CD14-positive monocyte (primary cell): ENCODE measurements around the gene APBA2. TPM values are rescaled to one million over a fixed set of nuclear protein-coding genes. Genes with fewer than 3 reads are reported as not detected.

Source experiments
- DNase-seq, 3 donors: peaks; one replicate each; pipeline ENCODE4 v3.0.0-alpha.2; 2011 to 2022
- H2AFZ ChIP-seq: 2 replicates; pipeline ENCODE4 v1.6.0; 2012; ENCODE audit warnings: mild to moderate bottlenecking, low read depth, low read length, inconsistent platforms; ENCODE audit not compliant: insufficient read depth, poor library complexity, severe bottlenecking
- H3K27ac ChIP-seq, 2 donors: 1 replicate in 1 of 2; 2 replicates in 1 of 2; pipeline ENCODE4 v1.5.1; 2012 to 2013; ENCODE audit warnings: low read length in 2 of 2, control low read depth in 1 of 2, inconsistent platforms in 1 of 2, low read depth in 1 of 2, mild to moderate bottlenecking in 1 of 2
- H3K27me3 ChIP-seq, 2 donors: one replicate each; pipeline versions ENCODE4 v1.6.0 to v1.6.1; 2011 to 2013; ENCODE audit warnings: low read length in 2 of 2; ENCODE audit not compliant: control insufficient read depth in 2 of 2, insufficient read depth in 2 of 2
- H3K36me3 ChIP-seq, 2 donors: replicated peaks in 1 of 2; 1 replicate in 1 of 2; 2 replicates in 1 of 2; pipeline versions ENCODE4 v1.5.1 to v1.6.1; 2012 to 2013; ENCODE audit warnings: low read length in 2 of 2, control low read depth in 1 of 2, inconsistent platforms in 1 of 2, mild to moderate bottlenecking in 1 of 2; ENCODE audit not compliant: insufficient read depth in 2 of 2, control insufficient read depth in 1 of 2
- H3K4me1 ChIP-seq, 2 donors: 1 replicate in 1 of 2; 2 replicates in 1 of 2; pipeline versions ENCODE4 v1.5.1 to v1.6.1; 2012 to 2013; ENCODE audit warnings: low read length in 2 of 2, control low read depth in 1 of 2, inconsistent platforms in 1 of 2, mild to moderate bottlenecking in 1 of 2, moderate library complexity in 1 of 2; ENCODE audit not compliant: insufficient read depth in 2 of 2, control insufficient read depth in 1 of 2
- H3K4me2 ChIP-seq: replicated peaks from 2 replicates; pipeline ENCODE3; 2012; ENCODE audit warnings: low read length, moderate library complexity, mild to moderate bottlenecking; ENCODE audit not compliant: poor library complexity, severe bottlenecking; ENCODE audit errors: extremely low read depth
- H3K4me3 ChIP-seq, 3 experiments: fragments of 200-600 bp in 1 of 3; sonication (generic) in 1 of 3; replicated peaks in 1 of 3; 1 replicate in 2 of 3; 2 replicates in 1 of 3; pipeline ENCODE4 v1.5.1; 2011 to 2013; ENCODE audit warnings: low read length in 3 of 3, mild to moderate bottlenecking in 3 of 3, control low read depth in 2 of 3, low read depth in 2 of 3, inconsistent platforms in 1 of 3, moderate library complexity in 1 of 3
- H3K79me2 ChIP-seq: 2 replicates; pipeline ENCODE4 v1.6.0; 2012; ENCODE audit warnings: mild to moderate bottlenecking, control low read depth, inconsistent platforms, low read length, moderate library complexity; ENCODE audit not compliant: insufficient read depth
- H3K9ac ChIP-seq: 2 replicates; pipeline ENCODE4 v1.6.0; 2017; ENCODE audit warnings: low read length, mild to moderate bottlenecking; ENCODE audit not compliant: insufficient read depth, poor library complexity, severe bottlenecking
- H3K9me3 ChIP-seq, 2 donors: replicated peaks in 1 of 2; 1 replicate in 1 of 2; 2 replicates in 1 of 2; pipeline versions ENCODE4 v1.5.1 to v1.6.1; 2012 to 2013; ENCODE audit warnings: low read length in 2 of 2, control low read depth in 1 of 2; ENCODE audit not compliant: control insufficient read depth in 1 of 2, insufficient read depth in 1 of 2
- H4K20me1 ChIP-seq: 2 replicates; pipeline ENCODE4 v1.6.0; 2012; ENCODE audit warnings: mild to moderate bottlenecking, low read length, control low read depth, moderate library complexity; ENCODE audit not compliant: insufficient read depth
- H3K27ac Mint-ChIP-seq, 7 donors: one replicate each; pipeline ENCODE4 v1.8.0; 2020; ENCODE audit warnings: mild to moderate bottlenecking in 7 of 7, mixed read lengths in 7 of 7, moderate library complexity in 6 of 7, inconsistent platforms in 2 of 7
- H3K27me3 Mint-ChIP-seq, 3 donors: one replicate each; pipeline ENCODE4 v1.8.0; 2021 to 2022; ENCODE audit warnings: low read depth in 3 of 3, mild to moderate bottlenecking in 3 of 3, mixed read lengths in 3 of 3, moderate library complexity in 3 of 3, inconsistent platforms in 1 of 3
- H3K36me3 Mint-ChIP-seq, 2 donors: one replicate each; pipeline ENCODE4 v1.8.0; 2020; ENCODE audit warnings: mixed read lengths in 2 of 2, inconsistent platforms in 1 of 2, mild to moderate bottlenecking in 1 of 2
- H3K4me1 Mint-ChIP-seq: one replicate; pipeline ENCODE4 v1.8.0; 2020; ENCODE audit warnings: mild to moderate bottlenecking, mixed read lengths
- H3K4me3 Mint-ChIP-seq, 2 donors: one replicate each; pipeline ENCODE4 v1.8.0; 2020; ENCODE audit warnings: mild to moderate bottlenecking in 2 of 2, mixed read lengths in 2 of 2, moderate library complexity in 1 of 2
- H3K9me3 Mint-ChIP-seq, 7 donors: one replicate each; pipeline ENCODE4 v1.8.0; 2020 to 2022; ENCODE audit warnings: mixed read lengths in 7 of 7, mild to moderate bottlenecking in 6 of 7, moderate library complexity in 6 of 7, inconsistent platforms in 2 of 7
- CTCF ChIP-seq: fragments of 200-600 bp; IDR thresholded peaks from one replicate; pipeline ENCODE4 v1.8.0; 2022; ENCODE audit warnings: antibody characterized with exemption, mild to moderate bottlenecking
- WGBS: methylation state at CpG from one replicate; pipeline ENCODE4 v1.1.5; 2013; ENCODE audit warnings: missing lambda C conversion rate; ENCODE audit not compliant: insufficient coverage; 5-methylcytosine and 5-hydroxymethylcytosine counted together
- intact Hi-C, 2 donors: fragments of 100-400 bp; cut with micrococcal nuclease; formaldehyde crosslinking; loops; one replicate each; pipeline versions ENCODE4 v1.15.0 to v1.15.1; 2023
- polyA plus RNA-seq, 3 donors: library from polyadenylated mRNA; depleted of rRNA in 1 of 3; unstranded in 2 of 3; stranded (reverse) in 1 of 3; fragments of 300-500 nt in 2 of 3; fragments of >200 nt in 1 of 3; fragmentation: Illumina TruSeq in 2 of 3; gene quantifications; 1 replicate in 2 of 3; 2 replicates in 1 of 3; pipeline ENCODE4 v1.2.3, GENCODE V29; 2012 to 2021

The APBA2 gene
- polyA plus RNA-seq, 3 donors = 0.30 TPM; not detected in 2

- Mint-ChIP-seq H3K36me3 (no peaks in the 10 kb centered on the region), H3K27ac (no peak overlapping the region), H3K27me3 (peaks cover 0 to 5% (median 2%) of the 10 kb centered on the region in 3 donors), H3K4me3 (no peak overlapping the region), H3K4me1 (peaks cover 32% of the 10 kb centered on the region), H3K9me3 (no peaks in the 10 kb centered on the region)
- Histone ChIP-seq H3K79me2 (no peaks in the 10 kb centered on the region), H3K4me1 (peaks cover 28% of the 10 kb centered on the region in 2 donors), H3K4me3 (no peak overlapping the region), H2AFZ (no peak overlapping the region), H3K27ac (no peak overlapping the region), H3K36me3 (no peaks in the 10 kb centered on the region), H4K20me1 (no peaks in the 10 kb centered on the region), H3K9me3 (no peaks in the 10 kb centered on the region), H3K27me3 (no peaks in the 10 kb centered on the region), H3K4me2 (no peak overlapping the region), H3K9ac (no peak overlapping the region)
- DNase-seq = no peak
- 96% methylated on average over 3 of the region's 5 CpGs for WGBS
- no peak for TF ChIP-seq CTCF
- intact Hi-C loops = no loop called here
These were observed 111.2 kb downstream of the APBA2 start for GRCh38 chr15:28996953-28997352.

GRCh38 chr15:28997791-28998190 lies 112.0 kb downstream of the APBA2 start:
- Histone ChIP-seq H3K36me3 (no peaks in the 10 kb centered on the region), H3K27ac (no peak overlapping the region), H3K9me3 (no peaks in the 10 kb centered on the region), H3K4me2 (no peak overlapping the region), H3K79me2 (no peaks in the 10 kb centered on the region), H3K9ac (no peak overlapping the region), H4K20me1 (no peaks in the 10 kb centered on the region), H3K4me3 (no peak overlapping the region), H3K27me3 (no peaks in the 10 kb centered on the region), H3K4me1 (peaks cover 25 to 27% of the 10 kb centered on the region in 2 donors), H2AFZ (no peak overlapping the region)
- intact Hi-C loops = no loop called here
- Mint-ChIP-seq H3K27ac (no peak overlapping the region), H3K27me3 (peaks cover 0 to 5% (median 2%) of the 10 kb centered on the region in 3 donors), H3K4me3 (no peak overlapping the region), H3K4me1 (peaks cover 29% of the 10 kb centered on the region), H3K36me3 (no peaks in the 10 kb centered on the region), H3K9me3 (peaks cover 0 to 2% (median 0%) of the 10 kb centered on the region in 7 donors)
- no peak for TF ChIP-seq CTCF
- DNase-seq = no peak
- no CpG with 5 or more reads among the region's 4 CpGs for WGBS
